D721Med (cell line): ENCODE measurements around the gene EFR3B.
"Not testable (repeated sequence)": the region's sequence is repeated elsewhere in the genome, so short reads cannot be mapped to it uniquely, and the experiment has no call there.

Experiments used
- DNase-seq: peaks from one replicate; pipeline ENCODE4 v3.0.0; 2011; ENCODE audit warnings: low spot score; ENCODE audit not compliant: insufficient read length
- FAIRE-seq: peaks from 2 replicates; lab custom pipeline; 2011; peaks lifted over from hg19 to GRCh38; lab: Jason Lieb, UNC
- CTCF ChIP-seq: IDR thresholded peaks from 2 replicates; pipeline ENCODE4 v1.5.1; 2012; ENCODE audit warnings: mild to moderate bottlenecking, control low read depth; ENCODE audit not compliant: insufficient read depth; ENCODE audit errors: missing control alignments

The EFR3B gene

DNA sequence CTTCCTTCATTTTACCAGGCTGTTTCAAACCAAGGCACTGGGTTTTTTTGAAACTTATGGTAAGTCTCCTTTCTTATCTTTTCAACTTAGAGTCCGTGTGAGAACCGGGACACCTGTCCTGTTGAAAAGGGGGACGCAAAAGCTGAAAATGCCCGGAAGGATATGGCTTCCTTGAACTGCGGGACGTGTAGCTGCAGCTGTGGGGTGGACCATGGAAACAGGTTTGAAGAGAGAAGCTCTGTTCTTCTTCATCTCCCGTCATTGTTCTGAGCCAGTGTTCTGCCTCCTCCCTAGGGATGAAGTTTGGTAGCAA, 40.6 kb upstream of the EFR3B start:
- FAIRE-seq (no peak), DNase-seq (no peak)
- TF ChIP-seq CTCF = no peak

- no peak for DNase-seq
- TF ChIP-seq CTCF = no peak
- FAIRE-seq = no peak
Observed at GRCh38 chr2:25002066-25002465, 39.8 kb upstream of the EFR3B start.

GRCh38 chr2:25009954-25010353, 31.9 kb upstream of the EFR3B start:
- FAIRE-seq (no peak), DNase-seq (no peak)
- no peak for TF ChIP-seq CTCF

DNA sequence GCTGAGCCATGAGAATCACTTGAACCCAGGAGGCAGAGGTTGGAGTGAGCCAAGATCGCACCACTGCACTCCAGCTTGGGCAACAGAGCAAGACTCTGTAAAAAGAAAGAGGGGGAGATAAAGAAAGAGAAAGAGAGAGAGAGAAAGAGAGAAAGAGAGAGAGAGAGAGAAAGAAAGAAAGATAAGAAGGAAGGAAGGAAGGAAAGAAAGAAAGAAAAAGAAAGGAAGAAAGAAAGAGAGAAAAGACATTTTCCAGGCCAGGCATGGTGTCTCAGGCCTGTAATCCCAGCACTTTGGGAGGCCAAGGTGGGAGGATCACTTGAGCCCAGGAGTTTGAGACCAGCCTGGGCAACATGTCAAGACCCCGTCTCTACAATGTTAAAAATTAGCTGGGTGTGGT, 30.5 kb upstream of the EFR3B start:
- DNase-seq, FAIRE-seq: not testable (repeated sequence)

DNA sequence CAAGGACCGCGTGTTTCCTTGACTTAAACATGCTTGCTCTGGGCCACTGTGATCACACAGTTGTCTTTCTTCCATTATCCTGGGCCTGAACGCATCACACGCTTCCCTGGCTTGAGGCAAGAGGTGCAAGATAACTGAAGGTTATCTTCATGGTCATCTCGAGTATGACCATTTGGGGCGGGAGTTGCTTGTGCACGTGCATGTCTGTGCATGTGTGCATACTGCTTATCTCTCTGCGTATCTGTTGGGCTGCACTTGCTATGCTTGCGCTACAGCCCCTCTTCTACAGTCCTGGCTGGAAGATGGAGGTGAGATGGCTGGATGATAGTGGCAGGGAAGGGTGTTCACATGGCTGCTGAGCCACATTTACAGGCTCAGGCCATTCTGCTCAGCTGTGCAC, 27.2 kb upstream of the EFR3B start:
- DNase-seq (no peak), FAIRE-seq (no peak)
- TF ChIP-seq CTCF = no peak

DNA sequence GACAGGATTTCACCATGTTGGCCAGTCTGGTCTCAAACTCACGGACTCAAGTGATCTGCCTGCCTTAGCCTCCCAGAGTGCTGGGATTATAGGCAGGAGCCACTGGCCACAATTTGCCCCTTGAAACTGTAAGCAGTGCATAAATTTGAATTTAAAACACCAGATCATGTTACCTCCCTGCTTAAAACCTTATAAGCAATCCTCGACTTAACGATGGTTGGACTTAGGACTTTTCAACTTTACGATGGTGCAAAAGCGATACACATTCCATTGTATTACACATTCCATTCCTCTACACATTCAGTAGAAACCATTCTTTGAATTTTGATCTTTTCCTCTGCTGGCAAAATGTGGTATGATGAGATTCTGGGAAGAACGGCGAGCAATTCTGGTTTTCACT, 23.2 kb upstream of the EFR3B start:
- FAIRE-seq (no peak), DNase-seq (no peak)
- TF ChIP-seq CTCF = no peak

DNA sequence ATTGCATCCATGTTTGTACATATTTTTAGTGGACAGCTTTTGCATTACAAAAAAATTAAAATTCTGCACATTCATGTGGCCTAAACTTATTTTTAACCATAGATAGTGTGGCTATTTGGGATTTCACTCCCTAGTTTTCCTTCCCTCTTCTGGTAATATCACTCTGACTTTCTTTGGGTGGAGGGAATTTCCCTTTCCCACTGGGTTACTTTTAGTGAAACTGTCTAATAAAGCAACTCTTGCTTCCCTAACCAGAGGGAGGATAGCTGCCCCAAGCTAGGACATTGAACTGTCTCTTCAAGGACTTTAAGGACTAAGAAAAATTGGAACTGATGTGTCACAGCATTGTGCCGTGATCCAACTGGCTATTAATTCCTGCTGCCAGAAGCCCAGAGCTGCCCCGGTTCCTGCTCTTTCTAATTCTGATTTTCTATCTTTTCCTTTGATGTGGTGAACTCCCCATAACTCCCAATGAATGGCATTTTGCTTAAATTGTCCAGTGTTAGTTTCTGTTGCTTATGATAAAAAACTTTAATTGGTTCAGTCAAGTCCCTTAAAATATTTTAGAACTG, 20.0 kb upstream of the EFR3B start:
- DNase-seq (no peak), FAIRE-seq (no peak)
- TF ChIP-seq CTCF = no peak

- FAIRE-seq (no peak), DNase-seq (no peak)
- TF ChIP-seq CTCF = no peak
Observed at GRCh38 chr2:25023333-25023732, 18.5 kb upstream of the EFR3B start.
